Left forelimb (tissue), 1 donor: ENCODE data around the gene PTH1R.

ENCODE experiments used
- DNase-seq: peaks from one replicate; pipeline ENCODE4 v3.0.0-alpha.2; 2018; ENCODE audit warnings: low spot score

The PTH1R gene

GRCh38 chr3:46946856-46947545, 69.5 kb downstream of the PTH1R start:
- no peak for DNase-seq

GRCh38 chr3:46947546-46947901, 70.0 kb downstream of the PTH1R start:
- DNase-seq, result no peak

GRCh38 chr3:46947981-46948791, 70.7 kb downstream of the PTH1R start:
- DNase-seq, result no peak

- DNase-seq, result no peak
Measured at GRCh38 chr3:46948830-46949671, 71.5 kb downstream of the PTH1R start.

GRCh38 chr3:46950177-46950576, 72.7 kb downstream of the PTH1R start:
- DNase-seq, result no peak

GRCh38 chr3:46950650-46951241, 73.2 kb downstream of the PTH1R start:
- DNase-seq, result no peak

- no peak for DNase-seq
Measured at GRCh38 chr3:46952813-46953212, 75.3 kb downstream of the PTH1R start.
